ENCODE results near the gene PIK3R5.

DNA sequence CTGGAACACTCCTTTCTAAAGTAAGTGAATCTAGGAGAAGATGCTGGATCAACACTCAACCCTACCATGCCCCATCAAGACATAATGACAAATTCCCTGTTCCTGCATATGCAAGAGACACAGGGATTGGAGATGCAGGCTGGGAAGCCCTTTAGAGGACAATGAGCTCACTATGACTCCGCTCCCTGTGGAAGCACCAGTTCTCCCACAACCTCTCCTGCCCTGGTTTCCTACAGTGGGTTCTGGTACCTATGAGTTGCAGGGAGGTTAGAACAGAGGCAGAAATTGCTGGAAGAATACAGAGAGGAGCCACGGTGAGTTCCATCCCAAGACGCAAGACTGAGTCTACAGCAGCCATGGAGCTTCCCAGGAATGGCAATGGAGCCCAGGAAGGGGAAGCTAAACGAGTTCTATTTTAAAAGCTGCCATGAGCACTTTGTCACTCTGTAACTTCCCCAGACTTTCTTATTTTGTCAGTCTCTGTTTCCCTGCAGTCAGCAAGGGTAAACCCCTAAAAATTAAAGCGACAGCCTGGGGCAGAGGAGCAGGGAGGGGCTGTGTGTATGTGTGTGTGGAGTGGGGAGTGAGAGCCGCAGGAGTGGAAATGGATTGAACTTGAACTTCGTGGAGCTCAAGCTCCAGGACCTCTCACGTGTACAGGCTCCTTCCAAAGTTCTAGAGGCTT, 55.8 kb downstream of the PIK3R5 start:
- TF ChIP-seq TAF1 (IDR thresholded peaks at IDR 0.05; ENCODE audit: low read depth) (no peak), TEAD4 (IDR thresholded peaks at IDR 0.05) (no peak), RAD21 (IDR thresholded peaks at IDR 0.05; ENCODE audit: low read depth) (no peak), MAX (IDR thresholded peaks at IDR 0.05) (no peak), EP300 (IDR thresholded peaks at IDR 0.05; ENCODE audit: borderline replicate concordance) (no peak), TCF12 (IDR thresholded peaks at IDR 0.05; ENCODE audit: low read depth) (no peak), EGR1 (IDR thresholded peaks at IDR 0.05) (no peak), FOXM1 (IDR thresholded peaks at IDR 0.05; ENCODE audit: borderline replicate concordance, low read depth) (no peak)
- TF ChIP-seq, protein P1, sequence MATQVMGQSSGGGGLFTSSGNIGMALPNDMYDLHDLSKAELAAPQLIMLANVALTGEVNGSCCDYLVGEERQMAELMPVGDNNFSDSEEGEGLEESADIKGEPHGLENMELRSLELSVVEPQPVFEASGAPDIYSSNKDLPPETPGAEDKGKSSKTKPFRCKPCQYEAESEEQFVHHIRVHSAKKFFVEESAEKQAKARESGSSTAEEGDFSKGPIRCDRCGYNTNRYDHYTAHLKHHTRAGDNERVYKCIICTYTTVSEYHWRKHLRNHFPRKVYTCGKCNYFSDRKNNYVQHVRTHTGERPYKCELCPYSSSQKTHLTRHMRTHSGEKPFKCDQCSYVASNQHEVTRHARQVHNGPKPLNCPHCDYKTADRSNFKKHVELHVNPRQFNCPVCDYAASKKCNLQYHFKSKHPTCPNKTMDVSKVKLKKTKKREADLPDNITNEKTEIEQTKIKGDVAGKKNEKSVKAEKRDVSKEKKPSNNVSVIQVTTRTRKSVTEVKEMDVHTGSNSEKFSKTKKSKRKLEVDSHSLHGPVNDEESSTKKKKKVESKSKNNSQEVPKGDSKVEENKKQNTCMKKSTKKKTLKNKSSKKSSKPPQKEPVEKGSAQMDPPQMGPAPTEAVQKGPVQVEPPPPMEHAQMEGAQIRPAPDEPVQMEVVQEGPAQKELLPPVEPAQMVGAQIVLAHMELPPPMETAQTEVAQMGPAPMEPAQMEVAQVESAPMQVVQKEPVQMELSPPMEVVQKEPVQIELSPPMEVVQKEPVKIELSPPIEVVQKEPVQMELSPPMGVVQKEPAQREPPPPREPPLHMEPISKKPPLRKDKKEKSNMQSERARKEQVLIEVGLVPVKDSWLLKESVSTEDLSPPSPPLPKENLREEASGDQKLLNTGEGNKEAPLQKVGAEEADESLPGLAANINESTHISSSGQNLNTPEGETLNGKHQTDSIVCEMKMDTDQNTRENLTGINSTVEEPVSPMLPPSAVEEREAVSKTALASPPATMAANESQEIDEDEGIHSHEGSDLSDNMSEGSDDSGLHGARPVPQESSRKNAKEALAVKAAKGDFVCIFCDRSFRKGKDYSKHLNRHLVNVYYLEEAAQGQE (IDR thresholded peaks at IDR 0.05; ENCODE audit: low read depth), result no peak
- TF ChIP-seq, protein P2, sequence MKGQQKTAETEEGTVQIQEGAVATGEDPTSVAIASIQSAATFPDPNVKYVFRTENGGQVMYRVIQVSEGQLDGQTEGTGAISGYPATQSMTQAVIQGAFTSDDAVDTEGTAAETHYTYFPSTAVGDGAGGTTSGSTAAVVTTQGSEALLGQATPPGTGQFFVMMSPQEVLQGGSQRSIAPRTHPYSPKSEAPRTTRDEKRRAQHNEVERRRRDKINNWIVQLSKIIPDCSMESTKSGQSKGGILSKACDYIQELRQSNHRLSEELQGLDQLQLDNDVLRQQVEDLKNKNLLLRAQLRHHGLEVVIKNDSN (IDR thresholded peaks at IDR 0.05), result no peak

Data from Ishikawa (cell line).